Left lung (tissue), 10 donors: Measurements from ENCODE around the gene AP1M1. TPM values are rescaled to one million over a fixed set of nuclear protein-coding genes. Genes with fewer than 3 reads are reported as not detected.
A peak's percentile ranks its signal among the peaks of the same experiment; 100 is the strongest.

ENCODE experiments used
- ATAC-seq: fragments of 200-7000 bp; cut with Tn5 transposase; one replicate; pipeline ENCODE4 v1.9.1; 2020; ENCODE audit warnings: moderate library complexity
- DNase-seq, 4 donors: peaks; one replicate each; pipeline ENCODE4 v3.0.0-alpha.2; 2013 to 2020
- H3K27ac ChIP-seq, 2 donors: fragments of 200-600 bp; sonication (generic) in 1 of 2; one replicate each; pipeline versions ENCODE4 v1.5.0 to v1.8.0; 2020 to 2021
- H3K27me3 ChIP-seq, 2 donors: fragments of 200-600 bp; sonication (generic) in 1 of 2; one replicate each; pipeline versions ENCODE4 v1.5.0 to v1.8.0; 2020 to 2021
- H3K36me3 ChIP-seq, 2 donors: fragments of 200-600 bp; sonication (generic) in 1 of 2; one replicate each; pipeline versions ENCODE4 v1.5.0 to v1.8.0; 2020 to 2021
- H3K4me1 ChIP-seq, 2 donors: fragments of 200-600 bp; one replicate each; pipeline ENCODE4 v1.8.0; 2021
- H3K4me3 ChIP-seq, 2 donors: fragments of 200-600 bp; sonication (generic) in 1 of 2; one replicate each; pipeline versions ENCODE4 v1.5.0 to v1.8.0; 2020 to 2021; ENCODE audit warnings: mild to moderate bottlenecking in 1 of 2
- H3K9me3 ChIP-seq, 2 donors: fragments of 200-600 bp; sonication (generic) in 1 of 2; one replicate each; pipeline versions ENCODE4 v1.5.0 to v1.8.0; 2020 to 2021
- intact Hi-C, 2 donors: fragments of 100-400 bp; cut with DNase I; formaldehyde crosslinking; loops; one replicate each; pipeline versions ENCODE4 v1.11.2 to v1.14.2; 2022
- polyA plus RNA-seq, 6 donors: library from polyadenylated mRNA; unstranded; fragments of 120-200 nt; gene quantifications; one replicate each; pipeline ENCODE4 v1.2.1, GENCODE V29; 2013; ENCODE audit not compliant: insufficient read length in 6 of 6
- total RNA-seq, 2 donors: library from RNA; stranded (reverse); fragmentation: NEBNext Ultra II Directional; extraction: Animal tissue kit (Norgen Biotek cat#: 25700); gene quantifications; one replicate each; pipeline ENCODE4 v1.2.1, GENCODE V29; 2021
- TF ChIP-seq, protein P1 (sequence below), 2 donors: fragments of 200-600 bp; sonication (generic) in 1 of 2; IDR thresholded peaks; one replicate each; pipeline versions ENCODE4 v1.5.0 to v1.8.0; 2021; ENCODE audit warnings: antibody characterized with exemption in 2 of 2
- donor health status: DM: no; HTN: yes; CAD: no.
- donor health status: DM: no; HTN: no; CAD: no.

AP1M1 gene
- total and polyA plus RNA-seq, 8 donors: 51.2 to 73.9 (median 57.0) TPM

DNA sequence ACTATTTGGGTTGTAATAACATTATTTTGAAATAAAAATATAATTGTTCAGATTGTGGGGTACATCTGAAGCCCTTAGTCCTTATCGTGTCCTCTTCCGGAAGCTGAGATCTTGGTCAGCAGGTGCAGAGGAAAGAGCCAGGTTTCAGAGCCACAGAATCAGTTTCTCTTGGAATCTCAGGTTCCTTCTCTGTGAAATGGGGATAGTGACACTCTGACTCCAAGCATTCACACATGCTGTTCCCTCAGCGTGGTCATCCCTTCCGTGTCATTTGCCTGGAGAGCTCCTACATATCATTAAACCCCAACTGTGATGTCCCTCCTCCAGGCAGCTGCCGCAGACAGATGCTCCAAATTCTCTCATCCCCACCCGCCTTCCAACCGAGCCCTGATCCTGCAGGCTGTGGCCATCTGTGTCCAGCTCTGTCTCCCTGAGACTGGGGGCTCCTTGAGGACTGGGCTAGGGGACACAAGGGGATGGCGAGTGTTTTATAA is 59.8 kb downstream of the AP1M1 start:
- TF ChIP-seq, protein P1, sequence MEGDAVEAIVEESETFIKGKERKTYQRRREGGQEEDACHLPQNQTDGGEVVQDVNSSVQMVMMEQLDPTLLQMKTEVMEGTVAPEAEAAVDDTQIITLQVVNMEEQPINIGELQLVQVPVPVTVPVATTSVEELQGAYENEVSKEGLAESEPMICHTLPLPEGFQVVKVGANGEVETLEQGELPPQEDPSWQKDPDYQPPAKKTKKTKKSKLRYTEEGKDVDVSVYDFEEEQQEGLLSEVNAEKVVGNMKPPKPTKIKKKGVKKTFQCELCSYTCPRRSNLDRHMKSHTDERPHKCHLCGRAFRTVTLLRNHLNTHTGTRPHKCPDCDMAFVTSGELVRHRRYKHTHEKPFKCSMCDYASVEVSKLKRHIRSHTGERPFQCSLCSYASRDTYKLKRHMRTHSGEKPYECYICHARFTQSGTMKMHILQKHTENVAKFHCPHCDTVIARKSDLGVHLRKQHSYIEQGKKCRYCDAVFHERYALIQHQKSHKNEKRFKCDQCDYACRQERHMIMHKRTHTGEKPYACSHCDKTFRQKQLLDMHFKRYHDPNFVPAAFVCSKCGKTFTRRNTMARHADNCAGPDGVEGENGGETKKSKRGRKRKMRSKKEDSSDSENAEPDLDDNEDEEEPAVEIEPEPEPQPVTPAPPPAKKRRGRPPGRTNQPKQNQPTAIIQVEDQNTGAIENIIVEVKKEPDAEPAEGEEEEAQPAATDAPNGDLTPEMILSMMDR (IDR thresholded peaks at IDR 0.05): no peak
- peak overlapping the region in 1 of 2 donors; percentile 84 for H3K27ac ChIP-seq
- H3K4me3 ChIP-seq: no peak overlapping the region
- peaks cover 9 to 44% of the 10 kb centered on the region in 2 donors for H3K4me1 ChIP-seq
- DNase-seq: no peak
- intact Hi-C loops: loop anchor here in 1 of 2 donors (10.0 kb wide), 1 partner anchor 67 kb away; the partner anchor contains the start of gene KLF2
- no peak for ATAC-seq
- H3K27me3 ChIP-seq: peaks cover 0 to 9% of the 10 kb centered on the region in 2 donors
- no peaks in the 10 kb centered on the region for H3K36me3 ChIP-seq
- H3K9me3 ChIP-seq: no peaks in the 10 kb centered on the region

DNA sequence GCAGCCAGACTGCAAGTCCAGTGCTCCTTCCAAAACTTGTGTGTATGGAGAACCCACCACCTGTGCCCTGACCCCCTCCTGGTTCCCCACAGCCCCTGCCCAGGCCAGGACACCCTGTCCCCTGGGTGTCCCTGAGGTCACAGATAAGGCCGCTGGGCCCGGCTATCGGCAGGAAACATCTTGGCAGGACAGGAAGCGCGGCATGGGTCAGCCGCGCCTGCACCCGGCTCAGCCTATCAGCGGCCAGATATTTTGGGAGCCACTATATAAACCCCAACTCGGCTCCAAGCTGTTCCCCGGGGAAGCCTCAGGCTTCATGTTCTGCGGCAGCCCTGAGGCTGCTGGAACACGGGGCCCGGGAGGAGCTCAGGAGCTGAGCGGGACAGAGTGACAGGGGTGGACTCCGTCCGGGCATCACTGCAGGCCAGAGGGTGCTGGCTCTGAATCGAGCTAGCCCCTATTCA is 60.8 kb downstream of the AP1M1 start:
- Histone ChIP-seq H3K27ac (peak overlapping the region; percentile 75 to 84), H3K36me3 (no peaks in the 10 kb centered on the region), H3K27me3 (peaks cover 0 to 9% of the 10 kb centered on the region in 2 donors), H3K4me3 (no peak overlapping the region), H3K9me3 (no peaks in the 10 kb centered on the region), H3K4me1 (peaks cover 11 to 44% of the 10 kb centered on the region in 2 donors)
- TF ChIP-seq, protein P1 (IDR thresholded peaks at IDR 0.05): no peak
- intact Hi-C loops: loop anchor here in 1 of 2 donors (10.0 kb wide), 1 partner anchor 66 kb away; the partner anchor contains the start of gene KLF2
- DNase-seq (peak in 2 of 4 donors; percentile 63 to 73), ATAC-seq (peak; percentile 59)

DNA sequence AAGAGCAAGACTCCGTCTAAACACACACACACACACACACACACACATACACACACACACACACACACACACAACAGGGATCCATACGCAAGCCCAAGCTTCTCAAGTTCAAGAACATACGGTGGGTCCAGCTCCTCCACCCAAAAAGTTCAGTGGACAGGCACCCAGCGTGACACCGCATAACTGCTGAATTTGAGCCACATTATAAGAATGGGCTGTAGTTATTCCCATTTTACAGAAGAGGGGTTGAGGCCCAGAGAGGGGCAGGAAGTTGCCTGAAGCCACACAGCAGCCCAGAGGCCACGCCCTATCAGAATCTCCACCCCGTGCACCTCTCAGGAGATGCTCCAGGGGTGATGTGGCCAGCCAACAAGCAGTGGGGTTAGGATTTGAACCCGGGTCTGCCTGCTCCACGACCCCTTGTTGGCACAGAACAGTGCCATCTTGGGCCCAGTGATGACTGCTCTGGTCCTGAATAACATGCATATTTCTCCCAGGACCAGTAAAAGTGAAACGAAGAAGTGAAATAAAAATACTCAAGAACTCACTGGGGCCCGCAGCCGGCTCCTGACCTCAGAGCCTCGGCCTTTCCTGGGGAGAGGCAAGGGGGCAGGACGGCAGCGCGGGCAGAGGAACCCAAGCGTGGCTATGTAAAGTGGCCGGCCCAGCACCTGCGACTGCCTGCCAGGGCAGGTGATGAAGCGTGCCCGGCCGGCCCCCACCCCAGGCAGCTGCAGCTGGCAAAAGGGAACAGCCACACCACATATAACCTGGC is 61.9 kb downstream of the AP1M1 start:
- peak overlapping the region in 1 of 2 donors; percentile 82 for H3K27ac ChIP-seq
- ATAC-seq (peak; percentile 12), DNase-seq (no peak)
- H3K4me3 ChIP-seq: no peak overlapping the region
- TF ChIP-seq, protein P1 (IDR thresholded peaks at IDR 0.05): no peak
- peaks cover 0 to 9% of the 10 kb centered on the region in 2 donors for H3K27me3 ChIP-seq
- intact Hi-C loops: loop anchor here in 1 of 2 donors (10.0 kb wide), 1 partner anchor 65 kb away; the partner anchor contains the start of gene KLF2
- H3K4me1 ChIP-seq: peaks cover 11 to 41% of the 10 kb centered on the region in 2 donors
- no peaks in the 10 kb centered on the region for H3K9me3 ChIP-seq
- no peaks in the 10 kb centered on the region for H3K36me3 ChIP-seq

DNA sequence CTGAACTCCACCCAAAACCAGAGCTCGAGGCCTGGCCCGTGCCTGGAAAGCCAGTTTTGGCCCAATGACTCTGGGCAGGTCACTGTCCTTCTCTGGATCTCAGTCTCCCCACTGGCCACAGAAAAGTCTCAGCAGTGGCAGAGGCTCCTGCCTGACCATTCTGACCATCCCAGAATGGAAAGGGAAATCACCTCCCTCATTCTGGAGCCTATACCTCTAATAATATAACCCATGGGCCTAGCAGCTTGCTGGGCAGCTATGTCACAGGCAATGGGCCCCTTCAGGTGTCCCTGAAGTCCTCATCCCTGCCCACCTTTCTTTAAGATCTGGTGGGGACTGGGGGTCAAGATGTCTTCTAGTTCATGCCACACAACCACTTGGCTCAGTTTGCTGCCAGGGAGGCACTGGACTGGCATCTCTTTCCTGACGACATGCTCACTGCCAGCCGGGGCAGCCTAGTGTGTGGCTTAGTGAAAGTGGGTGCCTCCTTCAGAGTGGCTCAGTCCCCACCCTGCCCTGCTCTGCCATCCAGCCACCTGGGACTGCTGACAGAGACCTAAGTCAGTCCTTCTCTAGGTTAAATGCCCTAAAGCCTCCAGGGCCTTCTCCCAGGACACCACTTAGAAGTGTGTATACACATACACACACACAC is 62.6 kb downstream of the AP1M1 start:
- Histone ChIP-seq H3K27ac (peak overlapping the region in 1 of 2 donors; percentile 82), H3K36me3 (no peaks in the 10 kb centered on the region), H3K9me3 (no peaks in the 10 kb centered on the region), H3K27me3 (peaks cover 0 to 9% of the 10 kb centered on the region in 2 donors), H3K4me3 (no peak overlapping the region), H3K4me1 (peaks cover 11 to 41% of the 10 kb centered on the region in 2 donors)
- TF ChIP-seq, protein P1 (IDR thresholded peaks at IDR 0.05): no peak
- ATAC-seq (no peak), DNase-seq (no peak)
- intact Hi-C loops: no loop called here

DNA sequence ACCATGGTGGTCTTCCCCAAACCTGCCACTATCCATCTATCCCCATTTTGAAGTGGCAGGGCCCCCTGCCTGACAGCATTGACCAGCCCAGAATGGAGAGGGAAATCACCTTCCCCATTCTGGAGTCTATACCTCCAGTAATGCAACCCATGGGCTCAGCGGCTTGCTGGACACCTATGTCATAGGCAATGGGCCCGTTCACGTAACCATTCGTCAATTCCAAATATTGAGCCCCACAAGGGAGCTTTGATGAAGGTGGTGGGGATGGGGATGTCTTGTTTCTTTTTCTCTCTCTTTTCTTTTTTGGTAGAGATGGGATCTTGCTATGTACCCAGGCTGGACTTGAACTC is 63.1 kb downstream of the AP1M1 start:
- TF ChIP-seq, protein P1 (IDR thresholded peaks at IDR 0.05): no peak
- intact Hi-C loops: no loop called here

More for the DNA sequence above, 63.1 kb downstream of the AP1M1 start:
- H3K27ac ChIP-seq: no peak overlapping the region
- no peaks in the 10 kb centered on the region for H3K9me3 ChIP-seq
- DNase-seq (no peak), ATAC-seq (no peak)
- H3K36me3 ChIP-seq: no peaks in the 10 kb centered on the region
- H3K27me3 ChIP-seq: peaks cover 0 to 9% of the 10 kb centered on the region in 2 donors
- H3K4me1 ChIP-seq: peaks cover 11 to 41% of the 10 kb centered on the region in 2 donors
- H3K4me3 ChIP-seq: no peak overlapping the region
